ENCODE measurements around the gene ANTXR1.

GRCh38 chr2:69046221-69046662 lies 33.3 kb downstream of the ANTXR1 start:
- no peak for TF ChIP-seq MAX (IDR thresholded peaks at IDR 0.05)
- TF ChIP-seq POLR2AphosphoS5 (IDR thresholded peaks at IDR 0.05; ENCODE audit: low read depth, low read length), result no peak
- no peak for TF ChIP-seq TBP (IDR thresholded peaks at IDR 0.05; ENCODE audit: low read depth, low read length)

All from H1 (cell line).